GM19395 (cell line): ENCODE measurements around the gene TNFRSF19.

Experiments
- ATAC-seq: cut with Tn5 transposase; IDR thresholded peaks from one replicate; pipeline ENCODE4 v1.9.1; 2021; ENCODE audit warnings: mild to moderate bottlenecking, moderate library complexity; ENCODE audit not compliant: unreplicated experiment

The TNFRSF19 gene

GRCh38 chr13:23680845-23681669 lies 110.8 kb downstream of the TNFRSF19 start:
- no peak for ATAC-seq

GRCh38 chr13:23683084-23683483 lies 112.9 kb downstream of the TNFRSF19 start:
- no peak for ATAC-seq

- ATAC-seq = no peak
Measured at GRCh38 chr13:23684647-23685046, 114.4 kb downstream of the TNFRSF19 start.

GRCh38 chr13:23685416-23685815 lies 115.2 kb downstream of the TNFRSF19 start:
- no peak for ATAC-seq

GRCh38 chr13:23686948-23687347 lies 116.7 kb downstream of the TNFRSF19 start:
- no peak for ATAC-seq

- no peak for ATAC-seq
Measured at GRCh38 chr13:23687614-23688013, 117.4 kb downstream of the TNFRSF19 start.

- ATAC-seq = no peak
Measured at GRCh38 chr13:23688336-23688735, 118.1 kb downstream of the TNFRSF19 start.

- no peak for ATAC-seq
Measured at GRCh38 chr13:23690668-23691067, 120.5 kb downstream of the TNFRSF19 start.

GRCh38 chr13:23692816-23693215 lies 122.6 kb downstream of the TNFRSF19 start:
- no peak for ATAC-seq

- no peak for ATAC-seq
Measured at GRCh38 chr13:23695196-23695595, 125.0 kb downstream of the TNFRSF19 start.

- peak; percentile 86 for ATAC-seq
Measured at GRCh38 chr13:23695711-23696464, 125.7 kb downstream of the TNFRSF19 start.

- ATAC-seq = no peak
Measured at GRCh38 chr13:23696610-23697009, 126.4 kb downstream of the TNFRSF19 start.

- ATAC-seq = no peak
Measured at GRCh38 chr13:23697772-23698313, 127.6 kb downstream of the TNFRSF19 start.

- ATAC-seq = no peak
Measured at GRCh38 chr13:23699271-23699670, 129.1 kb downstream of the TNFRSF19 start.

GRCh38 chr13:23701186-23701585 lies 131.0 kb downstream of the TNFRSF19 start:
- ATAC-seq = no peak

GRCh38 chr13:23701636-23702035 lies 131.4 kb downstream of the TNFRSF19 start:
- ATAC-seq = no peak

- no peak for ATAC-seq
Measured at GRCh38 chr13:23703246-23703860, 133.1 kb downstream of the TNFRSF19 start.

GRCh38 chr13:23705583-23705982 lies 135.4 kb downstream of the TNFRSF19 start:
- no peak for ATAC-seq

- ATAC-seq = no peak
Measured at GRCh38 chr13:23707674-23708073, 137.5 kb downstream of the TNFRSF19 start.

GRCh38 chr13:23709536-23709935 lies 139.3 kb downstream of the TNFRSF19 start:
- no peak for ATAC-seq

- ATAC-seq = no peak
Measured at GRCh38 chr13:23710366-23710765, 140.2 kb downstream of the TNFRSF19 start.
